Endodermal cell (in vitro differentiated cells): Measurements from ENCODE around the gene CXCL17. TPM values are rescaled to one million over a fixed set of nuclear protein-coding genes. Genes with fewer than 3 reads are reported as not detected.

ENCODE experiments used
- DNase-seq: peaks from one replicate; pipeline ENCODE4 v3.0.0-alpha.2; 2017
- H3K27ac ChIP-seq: 2 replicates; pipeline ENCODE4 v1.5.1; 2013; ENCODE audit warnings: mild to moderate bottlenecking, low read depth, low read length, moderate library complexity
- H3K27me3 ChIP-seq: 2 replicates; pipeline ENCODE4 v1.6.1; 2013; ENCODE audit warnings: mild to moderate bottlenecking, low read length, moderate library complexity; ENCODE audit not compliant: insufficient read depth, control insufficient read depth, poor library complexity, severe bottlenecking
- H3K36me3 ChIP-seq: 2 replicates; pipeline ENCODE4 v1.7.0; 2013; ENCODE audit warnings: mild to moderate bottlenecking, low read length, moderate library complexity; ENCODE audit not compliant: control insufficient read depth, insufficient read depth
- H3K4me1 ChIP-seq: one replicate; pipeline ENCODE4 v1.7.0; 2013; ENCODE audit warnings: low read length; ENCODE audit not compliant: control insufficient read depth, insufficient read depth
- H3K4me3 ChIP-seq: 2 replicates; pipeline ENCODE4 v1.5.1; 2013; ENCODE audit warnings: mild to moderate bottlenecking, low read length, moderate library complexity
- H3K9ac ChIP-seq: 2 replicates; pipeline ENCODE4 v1.6.1; 2013; ENCODE audit warnings: mild to moderate bottlenecking, low read length, moderate library complexity; ENCODE audit not compliant: poor library complexity, severe bottlenecking; ENCODE audit errors: extremely low read depth
- H3K9me3 ChIP-seq: 2 replicates; pipeline ENCODE4 v1.6.1; 2013; ENCODE audit warnings: mild to moderate bottlenecking, low read length, moderate library complexity; ENCODE audit not compliant: control insufficient read depth
- H3K27ac Mint-ChIP-seq: 2 replicates; pipeline ENCODE4 v1.8.0; 2020; ENCODE audit warnings: mixed read lengths
- H3K27me3 Mint-ChIP-seq: 2 replicates; pipeline ENCODE4 v1.8.0; 2021; ENCODE audit warnings: mild to moderate bottlenecking, mixed read lengths; ENCODE audit not compliant: insufficient read depth
- H3K36me3 Mint-ChIP-seq: 2 replicates; pipeline ENCODE4 v1.8.0; 2020; ENCODE audit warnings: low read depth, mixed read lengths
- H3K4me1 Mint-ChIP-seq: 2 replicates; pipeline ENCODE4 v1.8.0; 2020; ENCODE audit warnings: mixed read lengths
- H3K4me3 Mint-ChIP-seq: 2 replicates; pipeline ENCODE4 v1.8.0; 2020; ENCODE audit warnings: mild to moderate bottlenecking, moderate library complexity, mixed read lengths
- H3K9me3 Mint-ChIP-seq: 2 replicates; pipeline ENCODE4 v1.8.0; 2020; ENCODE audit warnings: mild to moderate bottlenecking, mixed read lengths
- WGBS, 2 experiments: methylation state at CpG; one replicate each; pipeline versions ENCODE4 v1.1.5 to v1.1.7; 2013; ENCODE audit warnings: missing lambda C conversion rate in 2 of 2, mixed read lengths in 1 of 2; ENCODE audit not compliant: insufficient coverage in 1 of 2, insufficient read length in 1 of 2; 5-methylcytosine and 5-hydroxymethylcytosine counted together
- total RNA-seq, 2 donors: library from RNA; stranded (reverse); fragmentation: NEBNext Ultra II Directional in 1 of 2; extraction: Animal tissue kit (Norgen Biotek cat#: 25700) in 1 of 2; gene quantifications; 2 replicates in 1 of 2; 3 replicates in 1 of 2; pipeline ENCODE4 v1.2.1, GENCODE V29; 2021
- TF ChIP-seq, protein P1 (sequence below): fragments of 200-600 bp; sonication (generic); conservative IDR thresholded peaks from 2 replicates; pipeline ENCODE4 v1.5.0; 2021; ENCODE audit warnings: antibody characterized with exemption, mild to moderate bottlenecking

Gene CXCL17
- total RNA-seq, 2 donors from 2014 or later = 0.37 TPM; not detected in 1

DNA sequence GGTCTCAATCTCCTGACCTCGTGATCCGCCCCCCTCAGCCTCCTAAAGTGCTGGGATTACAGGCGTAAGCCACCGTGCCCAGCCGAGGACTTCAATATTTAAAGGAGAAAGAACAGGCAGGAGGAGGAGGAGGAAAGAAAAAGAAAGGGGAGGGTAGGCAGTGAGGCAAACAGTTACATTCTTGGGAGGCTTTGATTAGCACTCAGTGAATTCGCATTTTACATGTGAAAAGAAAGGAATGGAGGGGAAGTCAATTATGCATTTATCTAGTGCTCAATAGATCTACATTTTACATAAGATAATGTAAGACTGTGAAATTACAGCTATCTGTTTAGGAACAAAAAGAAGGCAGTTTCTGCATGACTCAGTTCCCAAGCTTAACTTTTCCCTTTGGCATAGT, 30.9 kb upstream of the CXCL17 start:
- TF ChIP-seq, protein P1, sequence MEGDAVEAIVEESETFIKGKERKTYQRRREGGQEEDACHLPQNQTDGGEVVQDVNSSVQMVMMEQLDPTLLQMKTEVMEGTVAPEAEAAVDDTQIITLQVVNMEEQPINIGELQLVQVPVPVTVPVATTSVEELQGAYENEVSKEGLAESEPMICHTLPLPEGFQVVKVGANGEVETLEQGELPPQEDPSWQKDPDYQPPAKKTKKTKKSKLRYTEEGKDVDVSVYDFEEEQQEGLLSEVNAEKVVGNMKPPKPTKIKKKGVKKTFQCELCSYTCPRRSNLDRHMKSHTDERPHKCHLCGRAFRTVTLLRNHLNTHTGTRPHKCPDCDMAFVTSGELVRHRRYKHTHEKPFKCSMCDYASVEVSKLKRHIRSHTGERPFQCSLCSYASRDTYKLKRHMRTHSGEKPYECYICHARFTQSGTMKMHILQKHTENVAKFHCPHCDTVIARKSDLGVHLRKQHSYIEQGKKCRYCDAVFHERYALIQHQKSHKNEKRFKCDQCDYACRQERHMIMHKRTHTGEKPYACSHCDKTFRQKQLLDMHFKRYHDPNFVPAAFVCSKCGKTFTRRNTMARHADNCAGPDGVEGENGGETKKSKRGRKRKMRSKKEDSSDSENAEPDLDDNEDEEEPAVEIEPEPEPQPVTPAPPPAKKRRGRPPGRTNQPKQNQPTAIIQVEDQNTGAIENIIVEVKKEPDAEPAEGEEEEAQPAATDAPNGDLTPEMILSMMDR = no peak
- Mint-ChIP-seq H3K36me3 (no peaks in the 10 kb centered on the region), H3K4me1 (peaks cover 38% of the 10 kb centered on the region), H3K27me3 (no peaks in the 10 kb centered on the region), H3K4me3 (no peak overlapping the region), H3K27ac (peak overlapping the region; percentile 79), H3K9me3 (no peaks in the 10 kb centered on the region)
- peaks cover 8% of the 10 kb centered on the region for H3K4me1 ChIP-seq
- no peaks in the 10 kb centered on the region for H3K9me3 ChIP-seq
- 0 to 17% methylated on average over 2 to 6 of the region's 6 CpGs for WGBS, 2 experiments
- peak; percentile 72 for DNase-seq
- H3K4me3 ChIP-seq = peak overlapping the region; percentile 22
- no peak overlapping the region for H3K27ac ChIP-seq
- H3K27me3 ChIP-seq = no peaks in the 10 kb centered on the region
- no peak overlapping the region for H3K9ac ChIP-seq
- no peaks in the 10 kb centered on the region for H3K36me3 ChIP-seq

DNA sequence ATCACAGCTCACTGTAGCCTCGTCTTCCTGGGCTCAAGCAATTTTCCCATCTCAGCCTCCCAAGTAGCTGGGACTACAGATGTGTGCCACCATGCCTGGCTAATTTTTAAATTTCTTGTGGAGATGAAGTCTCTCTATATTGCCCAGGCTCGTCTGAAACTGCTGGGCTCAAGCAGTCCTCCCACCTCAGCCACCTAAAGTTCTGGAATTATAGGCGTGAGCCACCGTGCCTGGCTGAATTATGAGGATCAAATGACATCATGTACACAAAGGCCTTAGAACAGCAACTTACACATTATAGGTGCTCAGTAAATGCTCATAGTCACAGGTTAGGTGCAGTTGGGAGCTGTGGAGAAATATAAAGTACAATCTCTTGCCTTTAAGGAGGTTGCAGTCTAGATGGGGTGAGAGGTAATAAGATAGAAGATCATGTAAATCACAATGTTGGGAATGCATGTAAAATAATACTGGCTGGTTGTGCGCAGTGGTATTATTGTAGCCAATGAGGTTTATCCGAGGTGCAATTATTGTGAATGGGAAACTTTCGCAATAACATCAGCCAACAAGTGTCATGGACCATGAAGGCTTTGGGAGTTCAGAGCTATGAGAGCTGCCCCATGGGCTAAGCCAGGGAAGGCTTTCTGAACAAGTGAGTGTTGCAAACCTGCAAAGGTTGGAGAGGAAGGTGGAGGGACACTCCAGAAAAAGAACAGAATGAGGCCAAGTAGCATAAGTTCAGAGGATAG, 29.8 kb upstream of the CXCL17 start:
- no peaks in the 10 kb centered on the region for H3K36me3 ChIP-seq
- H3K9ac ChIP-seq = no peak overlapping the region
- peaks cover 8% of the 10 kb centered on the region for H3K4me1 ChIP-seq
- H3K4me3 ChIP-seq = no peak overlapping the region
- H3K9me3 ChIP-seq = no peaks in the 10 kb centered on the region
- peaks cover 38% of the 10 kb centered on the region for H3K4me1 Mint-ChIP-seq
- H3K27me3 Mint-ChIP-seq = no peaks in the 10 kb centered on the region
- no peaks in the 10 kb centered on the region for H3K36me3 Mint-ChIP-seq
- DNase-seq = no peak
- no peak overlapping the region for H3K4me3 Mint-ChIP-seq
- no peaks in the 10 kb centered on the region for H3K9me3 Mint-ChIP-seq
- H3K27me3 ChIP-seq = no peaks in the 10 kb centered on the region
- H3K27ac Mint-ChIP-seq = no peak overlapping the region
- WGBS, 2 experiments = 91 to 95% methylated on average over 5 to 7 of the region's 7 CpGs
- no peak overlapping the region for H3K27ac ChIP-seq
- TF ChIP-seq, protein P1 = no peak

DNA sequence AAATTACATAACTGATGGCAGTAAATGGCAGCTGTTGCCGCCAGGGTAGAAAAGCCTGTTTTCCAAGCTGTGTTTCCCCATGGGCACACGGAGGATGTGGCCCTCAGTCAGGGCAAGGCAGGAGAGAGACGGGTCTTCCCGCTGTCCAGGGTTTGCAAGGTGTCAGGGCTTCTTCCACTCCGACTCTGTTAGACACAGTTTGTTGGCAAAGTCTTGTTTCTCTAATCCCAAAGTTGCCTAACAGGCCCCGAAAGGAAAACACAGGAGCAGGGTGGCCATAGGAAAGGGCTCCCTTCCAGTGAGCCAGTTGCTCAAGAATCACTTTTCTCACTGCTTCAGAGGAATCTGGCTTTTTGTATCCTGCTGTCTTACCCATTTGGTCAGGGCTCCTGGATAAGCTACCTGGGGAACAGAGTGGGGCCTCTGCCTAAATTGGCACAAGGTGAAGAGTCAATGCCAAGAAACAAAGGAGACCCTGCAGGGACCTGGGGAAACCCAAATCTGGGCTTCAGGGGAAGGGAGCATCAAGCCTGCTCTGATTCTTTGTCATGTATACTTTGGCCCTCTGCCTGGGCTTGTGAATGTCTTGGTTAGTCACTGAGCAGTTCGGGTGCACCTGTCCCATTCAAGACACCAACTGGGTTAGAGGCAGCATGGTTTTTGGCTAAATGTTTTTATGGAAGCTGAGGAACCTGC, 29.0 kb upstream of the CXCL17 start:
- H3K27ac Mint-ChIP-seq = no peak overlapping the region
- H3K4me3 ChIP-seq = no peak overlapping the region
- TF ChIP-seq, protein P1 = no peak
- no peak overlapping the region for H3K4me3 Mint-ChIP-seq
- no peaks in the 10 kb centered on the region for H3K36me3 Mint-ChIP-seq
- H3K27ac ChIP-seq = no peak overlapping the region
- no peaks in the 10 kb centered on the region for H3K9me3 ChIP-seq
- peaks cover 10% of the 10 kb centered on the region for H3K4me1 ChIP-seq
- 87 to 89% methylated on average over 7 of the region's 7 CpGs for WGBS, 2 experiments
- H3K9me3 Mint-ChIP-seq = no peaks in the 10 kb centered on the region
- no peaks in the 10 kb centered on the region for H3K36me3 ChIP-seq
- no peaks in the 10 kb centered on the region for H3K27me3 Mint-ChIP-seq
- no peaks in the 10 kb centered on the region for H3K27me3 ChIP-seq
- H3K9ac ChIP-seq = no peak overlapping the region
- DNase-seq = peak; percentile 58
- H3K4me1 Mint-ChIP-seq = peaks cover 45% of the 10 kb centered on the region
